HG02852 (cell line): ENCODE data around the gene WDR89.
"Not testable (repeated sequence)": the region's sequence is repeated elsewhere in the genome, so short reads cannot be mapped to it uniquely, and the experiment has no call there.

Experiments
- ATAC-seq: cut with Tn5 transposase; IDR thresholded peaks from one replicate; pipeline ENCODE4 v1.9.1; 2021; ENCODE audit warnings: mild to moderate bottlenecking, moderate library complexity; ENCODE audit not compliant: unreplicated experiment

Gene WDR89

DNA sequence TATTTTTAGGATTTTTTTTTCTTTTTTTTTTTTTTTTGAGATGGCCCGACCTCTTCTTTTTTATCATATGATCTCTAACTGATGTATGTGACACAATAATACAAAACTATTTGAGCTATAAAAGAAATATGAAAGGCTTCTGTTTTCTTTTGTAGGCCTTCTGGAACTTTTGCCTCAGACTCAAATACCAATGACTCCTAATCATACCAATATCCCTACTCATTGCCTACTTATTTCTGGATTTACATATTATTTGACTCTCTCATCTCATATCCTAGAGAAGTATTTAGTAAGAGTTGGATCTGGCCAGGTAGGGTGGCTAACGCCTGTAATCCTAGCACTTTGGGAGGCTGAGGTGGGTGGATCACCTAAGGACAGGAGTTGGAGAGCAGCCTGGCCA is 12.7 kb upstream of the WDR89 start:
- ATAC-seq, result no peak

DNA sequence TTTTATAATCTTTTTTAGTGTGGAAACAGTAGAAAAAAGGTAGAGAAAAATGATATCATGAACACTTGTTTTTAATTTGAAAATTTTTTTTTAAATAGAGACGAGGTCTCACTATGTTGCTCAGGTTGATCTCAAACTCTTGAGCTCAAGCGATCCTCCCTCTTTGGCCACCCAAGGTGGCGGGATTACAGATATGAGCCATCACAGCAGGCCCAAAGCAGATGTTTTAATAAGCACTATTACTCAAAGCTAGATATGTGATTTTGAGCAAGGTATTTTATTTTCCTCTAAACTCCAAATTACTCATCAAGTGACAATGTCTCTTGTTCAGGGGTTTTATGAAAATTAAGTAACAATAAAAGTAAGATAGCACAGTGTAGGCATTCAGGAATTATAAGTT is 10.7 kb upstream of the WDR89 start:
- ATAC-seq, result no peak

- no peak for ATAC-seq
Measured at GRCh38 chr14:63650256-63650952, 8.7 kb upstream of the WDR89 start.

DNA sequence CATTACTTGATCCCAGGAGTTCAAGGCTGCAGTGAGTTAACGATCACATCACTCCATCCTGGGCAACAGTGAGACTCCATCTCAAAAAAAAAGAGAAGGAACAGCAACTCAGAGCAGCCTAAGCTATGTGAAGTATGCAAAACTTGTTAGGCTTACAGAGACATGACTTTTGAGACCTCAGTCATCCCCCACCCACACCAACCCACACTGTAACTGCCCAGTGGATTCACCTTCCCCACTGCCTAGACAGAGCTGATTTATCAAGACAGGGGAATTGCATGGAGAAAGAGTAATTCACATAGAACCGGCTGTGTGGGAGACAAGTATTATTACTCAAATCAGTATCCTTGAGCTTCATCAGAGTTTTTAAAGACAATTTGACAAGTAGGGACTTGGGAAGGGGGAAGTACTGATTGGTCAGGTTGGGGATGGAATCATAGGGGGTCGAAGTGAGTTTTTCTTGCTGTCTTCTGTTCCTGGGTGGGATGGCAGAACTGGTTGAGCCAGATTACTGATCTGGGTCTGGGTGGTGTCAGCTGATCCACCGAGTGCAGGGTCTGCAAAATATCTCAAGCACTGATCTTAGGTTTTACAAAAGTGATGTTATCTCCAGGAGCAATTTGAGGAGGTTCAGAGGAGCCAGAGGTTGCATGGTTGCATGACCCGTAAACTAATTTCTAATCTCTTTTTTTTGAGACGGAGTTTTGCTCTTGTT is 6.2 kb upstream of the WDR89 start:
- peak; percentile 85 for ATAC-seq

DNA sequence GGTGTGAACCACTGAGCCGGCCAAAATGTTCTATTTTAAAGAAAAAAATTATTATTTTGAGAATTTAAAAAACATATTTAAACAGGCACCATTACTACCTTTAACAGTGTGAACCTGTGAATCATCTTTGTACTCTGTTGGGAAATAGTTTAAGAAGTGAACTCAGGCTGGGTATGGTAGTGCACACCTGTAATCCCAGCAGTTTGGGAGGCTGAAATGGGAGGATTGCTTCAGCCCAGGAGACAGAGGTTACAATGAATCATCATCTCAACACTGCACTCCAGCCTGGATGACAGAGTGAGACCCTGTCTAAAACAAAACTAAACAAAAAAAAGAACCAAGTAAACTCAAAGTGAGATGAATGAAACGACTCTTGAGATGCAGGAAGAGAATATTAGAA is 3.1 kb upstream of the WDR89 start:
- ATAC-seq, result no peak

- ATAC-seq, result no peak
Measured at GRCh38 chr14:63642656-63643382, 1.1 kb upstream of the WDR89 start.

DNA sequence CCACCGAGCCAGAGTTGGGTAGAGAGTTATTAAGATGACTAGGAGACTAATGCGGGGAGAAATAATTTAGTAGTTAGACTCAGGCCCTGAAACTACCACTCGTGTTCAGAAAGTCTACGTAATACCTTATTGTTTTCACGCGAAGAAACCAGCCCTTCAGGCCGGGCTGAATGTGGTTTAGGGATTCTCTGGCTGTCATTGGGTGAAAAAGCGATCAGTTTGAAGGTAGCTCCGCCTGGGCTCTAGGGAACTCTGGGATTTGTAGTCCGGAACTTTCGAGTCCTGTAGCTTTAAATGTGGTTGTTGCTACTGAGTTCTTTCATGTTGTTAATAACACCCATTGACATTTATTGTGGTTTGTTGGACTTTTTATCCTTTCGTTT is 549 bp upstream of the WDR89 start:
- ATAC-seq, result peak; percentile 62

- no peak for ATAC-seq
Measured at GRCh38 chr14:63638493-63638892, 3.2 kb downstream of the WDR89 start.

DNA sequence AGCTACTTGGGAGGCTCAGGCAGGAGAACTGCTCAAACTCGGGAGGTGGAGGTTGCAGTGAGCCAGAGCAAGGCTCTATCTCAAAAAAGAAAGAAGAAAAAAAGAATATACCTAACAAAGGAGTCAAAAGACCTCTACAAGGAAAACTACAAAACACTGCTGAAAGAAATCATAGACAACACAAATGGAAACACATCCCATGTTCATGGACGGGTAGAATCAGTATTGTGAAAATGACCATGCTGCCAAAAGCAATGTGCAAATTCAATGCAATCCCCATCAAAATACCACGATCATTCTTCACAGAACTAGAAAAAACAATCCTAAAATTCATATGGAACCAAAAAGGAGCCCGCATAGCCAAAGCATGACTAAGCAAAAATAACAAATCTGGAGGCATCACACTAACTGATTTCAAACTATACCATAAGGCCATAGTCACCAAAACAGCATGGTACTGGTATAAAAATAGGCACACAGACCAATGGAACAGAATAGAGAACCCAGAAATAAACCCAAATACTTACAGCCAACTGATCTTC is 5.5 kb downstream of the WDR89 start:
- not testable (repeated sequence) for ATAC-seq

DNA sequence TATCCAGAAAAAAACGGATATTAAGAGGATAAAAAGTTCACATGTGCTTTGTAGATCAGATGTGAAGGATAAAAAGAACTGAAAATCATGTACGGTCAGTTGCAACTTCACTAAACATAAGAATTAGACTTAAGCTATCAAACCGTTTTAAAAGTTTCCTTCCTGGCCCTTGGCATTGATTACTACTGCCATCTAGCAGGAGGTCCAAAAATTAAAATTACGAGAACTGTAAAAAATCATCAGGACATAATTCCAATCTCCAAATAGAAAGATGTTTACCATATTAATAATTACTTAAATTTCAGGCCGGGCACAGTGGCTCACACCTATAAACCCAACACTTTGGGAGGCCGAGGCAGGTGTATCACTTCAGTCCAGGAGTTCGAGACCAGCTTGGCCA is 7.9 kb downstream of the WDR89 start:
- ATAC-seq, result no peak

DNA sequence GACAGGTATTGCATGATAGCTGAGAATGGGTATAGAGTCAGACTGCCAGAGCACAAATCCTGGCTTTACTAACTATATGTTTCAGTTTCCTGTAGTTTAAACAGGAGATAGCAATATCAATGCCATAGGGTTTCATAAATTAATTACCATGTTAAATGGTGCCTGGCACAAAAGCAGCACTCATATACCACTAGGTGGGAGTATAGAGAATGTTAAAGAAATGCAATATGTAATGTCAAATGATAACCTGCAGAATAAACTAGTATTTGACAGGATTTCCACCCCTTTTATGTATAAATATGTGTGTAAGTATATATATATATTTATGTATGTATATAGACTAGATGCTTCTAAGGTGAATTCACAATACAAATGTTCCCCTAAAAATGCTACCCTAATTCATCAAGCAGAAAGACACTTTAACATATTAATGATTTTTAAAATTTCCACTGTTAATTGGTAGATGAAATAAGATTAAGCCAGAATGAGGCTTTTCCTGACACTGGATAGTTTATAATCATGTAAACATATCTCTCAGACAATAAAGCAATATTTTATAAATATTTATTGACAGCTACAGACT is 8.6 kb downstream of the WDR89 start:
- ATAC-seq, result no peak

GRCh38 chr14:63624701-63625100 is 17.0 kb downstream of the WDR89 start:
- no peak for ATAC-seq

DNA sequence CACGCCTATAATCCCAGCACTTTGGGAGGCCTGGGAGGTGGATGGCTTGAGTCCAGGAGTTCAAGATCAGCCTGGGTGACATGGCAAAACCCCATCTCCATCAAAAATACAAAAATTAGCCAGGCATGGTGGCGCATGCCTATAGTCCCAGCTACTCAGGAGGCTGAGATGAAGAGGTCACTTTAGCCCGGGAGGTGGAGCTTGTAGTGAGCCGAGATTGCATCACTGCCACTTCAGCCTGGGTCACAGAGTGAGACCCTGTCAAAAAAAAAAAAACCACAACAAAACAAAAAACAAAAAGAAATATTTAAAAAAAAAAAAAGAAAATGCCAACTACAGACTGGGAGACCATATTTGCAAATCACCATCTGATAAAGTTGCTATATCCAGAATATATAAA is 17.5 kb downstream of the WDR89 start:
- ATAC-seq, result no peak

DNA sequence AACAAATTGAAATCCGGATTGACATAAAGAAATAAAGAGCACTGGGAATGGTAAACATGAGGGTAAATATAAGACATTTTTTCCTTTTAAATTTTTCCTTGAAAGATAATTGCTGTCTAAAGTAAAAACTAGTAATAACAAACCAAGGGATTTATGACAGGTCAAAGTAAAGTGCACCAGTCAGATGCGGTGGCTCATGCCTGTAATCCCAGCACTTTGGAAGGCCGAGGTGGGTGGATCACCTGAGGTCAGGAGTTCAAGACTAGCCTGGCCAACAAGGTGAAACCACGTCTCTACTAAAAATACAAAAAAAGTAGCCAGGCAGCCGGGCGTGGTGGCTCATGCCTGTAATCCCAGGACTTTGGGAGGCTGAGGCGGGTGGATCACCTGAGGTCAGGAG is 19.7 kb downstream of the WDR89 start:
- ATAC-seq, result not testable (repeated sequence)

GRCh38 chr14:63616015-63616414 is 25.7 kb downstream of the WDR89 start:
- ATAC-seq, result no peak

DNA sequence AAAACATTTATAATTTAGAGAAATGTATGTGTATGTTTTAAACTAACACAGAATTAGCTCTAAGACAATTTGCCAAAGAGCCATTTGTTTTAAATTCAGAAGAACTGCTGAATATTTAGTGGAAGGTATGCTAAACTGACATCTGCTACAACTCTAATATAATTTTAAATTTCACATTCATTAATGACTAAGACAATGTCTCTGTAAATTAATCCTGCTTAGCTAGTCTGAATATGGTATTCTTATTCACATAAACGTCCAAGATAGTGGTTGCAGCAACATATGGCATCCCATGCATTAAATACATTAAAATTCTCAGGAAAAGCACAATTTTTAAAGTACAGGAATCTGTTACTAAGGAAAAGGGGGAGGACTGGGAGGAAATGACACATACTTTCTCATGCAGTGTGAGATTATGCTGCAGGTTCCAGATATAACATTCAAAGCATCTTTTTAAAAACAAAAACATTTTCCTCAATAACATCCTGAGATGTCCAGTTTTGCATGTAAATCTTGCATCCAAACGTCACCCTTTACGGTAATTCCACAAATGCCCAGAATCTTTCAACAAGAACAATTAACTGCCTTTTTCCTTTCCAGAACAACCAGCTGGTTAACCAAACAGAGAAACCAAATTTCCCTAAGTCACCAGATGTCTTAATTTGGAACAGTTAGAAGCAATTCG is 26.9 kb downstream of the WDR89 start:
- no peak for ATAC-seq

GRCh38 chr14:63611078-63611477 is 30.6 kb downstream of the WDR89 start:
- ATAC-seq, result no peak

GRCh38 chr14:63605041-63605532 is 36.6 kb downstream of the WDR89 start:
- ATAC-seq, result no peak

DNA sequence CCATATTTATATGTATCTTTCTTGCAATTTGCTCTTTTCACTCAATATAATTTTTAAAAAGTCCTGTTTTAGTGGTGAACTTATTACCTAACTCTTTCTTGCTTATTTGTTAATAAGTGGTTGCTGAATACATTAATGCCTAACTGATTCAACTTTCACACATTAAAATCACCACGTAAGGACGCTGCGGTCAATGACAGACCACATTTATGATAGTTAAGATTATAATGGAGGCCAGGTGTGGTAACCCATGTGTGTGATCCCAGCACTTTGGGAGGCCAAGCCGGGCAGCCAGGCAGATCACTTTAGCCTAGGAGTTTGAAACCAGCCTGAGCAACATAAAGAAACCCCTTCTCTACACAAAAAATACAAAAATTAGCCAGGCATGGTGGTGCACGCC is 37.0 kb downstream of the WDR89 start:
- ATAC-seq, result no peak

- no peak for ATAC-seq
Measured at GRCh38 chr14:63603749-63604277, 37.9 kb downstream of the WDR89 start.
